HCT116 (cell line): ENCODE data around the gene RNF7. TPM values are rescaled to one million over a fixed set of nuclear protein-coding genes. Genes with fewer than 3 reads are reported as not detected.

ENCODE experiments used
- ATAC-seq: fragments of 200-7000 bp; cut with Tn5 transposase; 2 replicates; pipeline ENCODE4 v1.9.1; 2020; ENCODE audit warnings: mild to moderate bottlenecking, moderate library complexity
- BruUV-seq: library from RNA; stranded (reverse); fragments of 400-500 nt; replicated peaks from 2 replicates; lab custom pipeline; 2021; lab: Mats Ljungman, UMichigan
- CTCF ChIA-PET: fragments of 300-600 bp; sonication (Branson Sonifier 250); formaldehyde crosslinking; loops from one replicate; lab custom pipeline; 2021; ENCODE audit warnings: antibody characterized with exemption; lab: Charles Lee
- POLR2A ChIA-PET: fragments of 300-600, 350-600 bp; sonication (Branson Sonifier 250); formaldehyde crosslinking; loops from one replicate; lab custom pipeline; 2021; ENCODE audit warnings: antibody characterized with exemption; lab: Charles Lee
- RAD21 ChIA-PET, 2 experiments: fragments of 300-600 bp; sonication (Branson Sonifier 250); formaldehyde crosslinking; loops; one replicate each; lab custom pipeline; 2023; ENCODE audit warnings: low total read pairs in 2 of 2; ENCODE audit not compliant: uncharacterized antibody in 2 of 2, unreplicated experiment in 2 of 2, low non-redundant PET in 1 of 2; lab: Charles Lee
- DNase-seq: peaks from one replicate; pipeline ENCODE4 v3.0.0-alpha.2; 2010; ENCODE audit warnings: low read depth, low spot score
- H2AFZ ChIP-seq: fragments of 200-600 bp; shearing (Covaris generic), sonication (generic); 2 replicates; pipeline ENCODE4 v1.6.1; 2017; ENCODE audit warnings: low read depth, mixed run types, mixed read lengths, antibody characterized with exemption, low read length; ENCODE audit not compliant: poor library complexity, severe bottlenecking
- H3K27ac ChIP-seq: 2 replicates; pipeline ENCODE4 v1.5.1; 2012; ENCODE audit warnings: low read depth, low read length
- H3K27me3 ChIP-seq: fragments of 200-600 bp; sonication (generic); 2 replicates; pipeline ENCODE4 v1.6.1; 2016; ENCODE audit warnings: mixed run types, low read length, mixed read lengths; ENCODE audit not compliant: insufficient read depth
- H3K36me3 ChIP-seq, 2 experiments: fragments of 200-500 bp in 1 of 2; fragments of 200-600 bp in 1 of 2; sonication (Bioruptor generic) in 1 of 2; sonication (generic) in 1 of 2; 2 replicates each; pipeline versions ENCODE4 v1.5.1 to v1.6.1; 2014 to 2016; ENCODE audit warnings: low read length in 2 of 2, inconsistent platforms in 1 of 2, mixed read lengths in 1 of 2, mixed run types in 1 of 2; ENCODE audit not compliant: insufficient read depth in 2 of 2, control insufficient read depth in 1 of 2
- H3K4me1 ChIP-seq, 2 experiments: fragments of 200-600 bp in 1 of 2; sonication (generic) in 1 of 2; 2 replicates each; pipeline versions ENCODE4 v1.5.1 to v1.6.1; 2012 to 2017; ENCODE audit warnings: low read length in 2 of 2, inconsistent platforms in 1 of 2, mild to moderate bottlenecking in 1 of 2, mixed read lengths in 1 of 2, mixed run types in 1 of 2, moderate library complexity in 1 of 2; ENCODE audit not compliant: insufficient read depth in 2 of 2, control insufficient read depth in 1 of 2
- H3K4me2 ChIP-seq: fragments of 200-600 bp; sonication (generic); 2 replicates; pipeline ENCODE4 v1.6.1; 2017; ENCODE audit warnings: mixed run types, low read length, mixed read lengths
- H3K4me3 ChIP-seq, 2 experiments: fragments of 200-600 bp in 1 of 2; sonication (generic) in 1 of 2; replicated peaks in 1 of 2; 2 replicates each; pipeline ENCODE4 v1.5.1; 2011 to 2016; ENCODE audit warnings: low read length in 2 of 2, control low read depth in 1 of 2, low read depth in 1 of 2, mild to moderate bottlenecking in 1 of 2, mixed read lengths in 1 of 2, mixed run types in 1 of 2
- H3K79me2 ChIP-seq: fragments of 200-600 bp; sonication (generic); 2 replicates; pipeline ENCODE4 v1.6.1; 2017; ENCODE audit warnings: mild to moderate bottlenecking, mixed run types, low read length, moderate library complexity, mixed read lengths; ENCODE audit not compliant: insufficient read depth
- H3K9ac ChIP-seq: fragments of 200-600 bp; sonication (generic); 2 replicates; pipeline ENCODE4 v1.6.1; 2016; ENCODE audit warnings: low read length, mixed read lengths
- H3K9me2 ChIP-seq: fragments of 200-600 bp; sonication (generic), shearing (Covaris generic); 2 replicates; pipeline ENCODE4 v1.6.1; 2017; ENCODE audit warnings: mixed run types, mild to moderate bottlenecking, moderate library complexity; ENCODE audit not compliant: insufficient read depth
- H3K9me3 ChIP-seq, 2 experiments: fragments of 200-500 bp in 1 of 2; fragments of 200-600 bp in 1 of 2; sonication (Bioruptor generic) in 1 of 2; sonication (generic) in 1 of 2; 2 replicates each; pipeline ENCODE4 v1.6.1; 2014 to 2017; ENCODE audit warnings: low read length in 2 of 2, mixed read lengths in 2 of 2, inconsistent platforms in 1 of 2, low read depth in 1 of 2, mild to moderate bottlenecking in 1 of 2, mixed run types in 1 of 2, moderate library complexity in 1 of 2; ENCODE audit not compliant: control insufficient read depth in 1 of 2, insufficient read depth in 1 of 2
- H4K20me1 ChIP-seq: fragments of 200-600 bp; sonication (generic), shearing (Covaris generic); 2 replicates; pipeline ENCODE4 v1.6.1; 2017; ENCODE audit warnings: mixed run types, mild to moderate bottlenecking, moderate library complexity; ENCODE audit not compliant: insufficient read depth
- FOSL1 ChIP-seq: IDR thresholded peaks from 2 replicates; pipeline ENCODE4 v1.6.1; 2012; ENCODE audit warnings: low read depth
- SIN3A ChIP-seq: IDR thresholded peaks from 2 replicates; pipeline ENCODE4 v1.6.1; 2012; ENCODE audit warnings: low read depth
- TCF7L2 ChIP-seq: IDR thresholded peaks from 2 replicates; pipeline ENCODE4 v1.7.0; 2011; ENCODE audit warnings: borderline replicate concordance, inconsistent platforms; ENCODE audit not compliant: insufficient read depth, insufficient read length; ENCODE audit errors: extremely low read depth
- ZFX ChIP-seq: fragments of 450-650 bp; IDR thresholded peaks from 2 replicates; pipeline ENCODE4 v1.6.1; 2017
- ZNF274 ChIP-seq: fragments of 200-500 bp; sonication (Bioruptor generic); IDR thresholded peaks from 2 replicates; pipeline ENCODE4 v1.6.1; 2014; ENCODE audit warnings: mild to moderate bottlenecking, low read depth, low read length, inconsistent platforms
- intact Hi-C: fragments of 100-400 bp; cut with micrococcal nuclease; formaldehyde crosslinking; loops from 2 replicates; pipeline ENCODE4 v1.10.0; 2022
- total RNA-seq: library from RNA; stranded (reverse); gene quantifications from one replicate; pipeline ENCODE4 v1.2.1, GENCODE V29; 2021; ENCODE audit not compliant: unreplicated experiment
- TF ChIP-seq, protein P1 (sequence below), 3 experiments: fragments of 200-600 bp in 1 of 3; sonication (generic) in 1 of 3; IDR thresholded peaks in 2 of 3; conservative IDR thresholded peaks in 1 of 3; 2 replicates each; pipeline ENCODE4 v1.5.1; 2012 to 2017; ENCODE audit warnings: low read depth in 2 of 3, low read length in 2 of 3, antibody characterized with exemption in 1 of 3, borderline replicate concordance in 1 of 3, control low read depth in 1 of 3, mild to moderate bottlenecking in 1 of 3, mixed read lengths in 1 of 3, mixed run types in 1 of 3, moderate library complexity in 1 of 3; ENCODE audit not compliant: insufficient read depth in 1 of 3
- TF ChIP-seq, protein P2 (sequence below): IDR thresholded peaks from 2 replicates; pipeline ENCODE4 v1.6.1; 2012
- TF ChIP-seq, protein P3 (sequence below): IDR thresholded peaks from 2 replicates; pipeline ENCODE4 v1.6.1; 2012; ENCODE audit warnings: low read depth

RNF7 gene
- total RNA-seq, 1 experiment from 2014 or later = 82.3 TPM

DNA sequence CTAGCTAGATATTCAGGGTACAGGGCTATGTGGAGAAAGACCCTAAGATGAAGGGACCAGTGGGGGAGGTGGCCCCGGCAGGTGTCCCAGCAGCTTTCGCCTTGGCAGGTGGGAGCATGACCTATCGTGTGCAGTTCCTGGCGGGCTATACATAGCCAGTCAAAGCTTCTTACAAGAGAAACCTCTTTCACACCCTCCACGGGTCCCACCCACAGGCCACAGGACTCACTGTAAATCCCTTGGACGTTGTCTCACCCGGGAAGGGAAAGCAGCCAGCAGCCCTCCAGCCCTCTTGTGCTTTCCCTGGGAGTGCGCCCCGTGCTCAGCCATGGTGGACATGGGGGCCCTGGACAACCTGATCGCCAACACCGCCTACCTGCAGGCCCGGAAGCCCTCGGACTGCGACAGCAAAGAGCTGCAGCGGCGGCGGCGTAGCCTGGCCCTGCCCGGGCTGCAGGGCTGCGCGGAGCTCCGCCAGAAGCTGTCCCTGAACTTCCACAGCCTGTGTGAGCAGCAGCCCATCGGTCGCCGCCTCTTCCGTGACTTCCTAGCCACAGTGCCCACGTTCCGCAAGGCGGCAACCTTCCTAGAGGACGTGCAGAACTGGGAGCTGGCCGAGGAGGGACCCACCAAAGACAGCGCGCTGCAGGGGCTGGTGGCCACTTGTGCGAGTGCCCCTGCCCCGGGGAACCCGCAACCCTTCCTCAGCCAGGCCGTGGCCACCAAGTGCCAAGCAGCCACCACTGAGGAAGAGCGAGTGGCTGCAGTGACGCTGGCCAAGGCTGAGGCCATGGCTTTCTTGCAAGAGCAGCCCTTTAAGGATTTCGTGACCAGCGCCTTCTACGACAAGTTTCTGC is 40.1 kb downstream of the RNF7 start (continued):
- TF ChIP-seq, protein P1, sequence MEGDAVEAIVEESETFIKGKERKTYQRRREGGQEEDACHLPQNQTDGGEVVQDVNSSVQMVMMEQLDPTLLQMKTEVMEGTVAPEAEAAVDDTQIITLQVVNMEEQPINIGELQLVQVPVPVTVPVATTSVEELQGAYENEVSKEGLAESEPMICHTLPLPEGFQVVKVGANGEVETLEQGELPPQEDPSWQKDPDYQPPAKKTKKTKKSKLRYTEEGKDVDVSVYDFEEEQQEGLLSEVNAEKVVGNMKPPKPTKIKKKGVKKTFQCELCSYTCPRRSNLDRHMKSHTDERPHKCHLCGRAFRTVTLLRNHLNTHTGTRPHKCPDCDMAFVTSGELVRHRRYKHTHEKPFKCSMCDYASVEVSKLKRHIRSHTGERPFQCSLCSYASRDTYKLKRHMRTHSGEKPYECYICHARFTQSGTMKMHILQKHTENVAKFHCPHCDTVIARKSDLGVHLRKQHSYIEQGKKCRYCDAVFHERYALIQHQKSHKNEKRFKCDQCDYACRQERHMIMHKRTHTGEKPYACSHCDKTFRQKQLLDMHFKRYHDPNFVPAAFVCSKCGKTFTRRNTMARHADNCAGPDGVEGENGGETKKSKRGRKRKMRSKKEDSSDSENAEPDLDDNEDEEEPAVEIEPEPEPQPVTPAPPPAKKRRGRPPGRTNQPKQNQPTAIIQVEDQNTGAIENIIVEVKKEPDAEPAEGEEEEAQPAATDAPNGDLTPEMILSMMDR (IDR thresholded peaks at IDR 0.05 in 2 of 3, conservative IDR thresholded peaks at IDR 0.05 in 1 of 3; ENCODE audit: borderline replicate concordance in 1 of 3, insufficient read depth in 1 of 3, low read depth in 2 of 3, low read length in 2 of 3) = no peak
- TF ChIP-seq, protein P2, sequence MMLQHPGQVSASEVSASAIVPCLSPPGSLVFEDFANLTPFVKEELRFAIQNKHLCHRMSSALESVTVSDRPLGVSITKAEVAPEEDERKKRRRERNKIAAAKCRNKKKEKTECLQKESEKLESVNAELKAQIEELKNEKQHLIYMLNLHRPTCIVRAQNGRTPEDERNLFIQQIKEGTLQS = no peak
- TF ChIP-seq, protein P3, sequence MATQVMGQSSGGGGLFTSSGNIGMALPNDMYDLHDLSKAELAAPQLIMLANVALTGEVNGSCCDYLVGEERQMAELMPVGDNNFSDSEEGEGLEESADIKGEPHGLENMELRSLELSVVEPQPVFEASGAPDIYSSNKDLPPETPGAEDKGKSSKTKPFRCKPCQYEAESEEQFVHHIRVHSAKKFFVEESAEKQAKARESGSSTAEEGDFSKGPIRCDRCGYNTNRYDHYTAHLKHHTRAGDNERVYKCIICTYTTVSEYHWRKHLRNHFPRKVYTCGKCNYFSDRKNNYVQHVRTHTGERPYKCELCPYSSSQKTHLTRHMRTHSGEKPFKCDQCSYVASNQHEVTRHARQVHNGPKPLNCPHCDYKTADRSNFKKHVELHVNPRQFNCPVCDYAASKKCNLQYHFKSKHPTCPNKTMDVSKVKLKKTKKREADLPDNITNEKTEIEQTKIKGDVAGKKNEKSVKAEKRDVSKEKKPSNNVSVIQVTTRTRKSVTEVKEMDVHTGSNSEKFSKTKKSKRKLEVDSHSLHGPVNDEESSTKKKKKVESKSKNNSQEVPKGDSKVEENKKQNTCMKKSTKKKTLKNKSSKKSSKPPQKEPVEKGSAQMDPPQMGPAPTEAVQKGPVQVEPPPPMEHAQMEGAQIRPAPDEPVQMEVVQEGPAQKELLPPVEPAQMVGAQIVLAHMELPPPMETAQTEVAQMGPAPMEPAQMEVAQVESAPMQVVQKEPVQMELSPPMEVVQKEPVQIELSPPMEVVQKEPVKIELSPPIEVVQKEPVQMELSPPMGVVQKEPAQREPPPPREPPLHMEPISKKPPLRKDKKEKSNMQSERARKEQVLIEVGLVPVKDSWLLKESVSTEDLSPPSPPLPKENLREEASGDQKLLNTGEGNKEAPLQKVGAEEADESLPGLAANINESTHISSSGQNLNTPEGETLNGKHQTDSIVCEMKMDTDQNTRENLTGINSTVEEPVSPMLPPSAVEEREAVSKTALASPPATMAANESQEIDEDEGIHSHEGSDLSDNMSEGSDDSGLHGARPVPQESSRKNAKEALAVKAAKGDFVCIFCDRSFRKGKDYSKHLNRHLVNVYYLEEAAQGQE = no peak
- TF ChIP-seq FOSL1 = no peak

GRCh38 chr3:141779667-141780066 is 41.6 kb downstream of the RNF7 start:
- Histone ChIP-seq H3K9me2 (no peaks in the 10 kb centered on the region), H3K9ac (no peak overlapping the region), H3K27me3 (no peaks in the 10 kb centered on the region), H3K36me3 (no peaks in the 10 kb centered on the region), H3K9me3 (no peaks in the 10 kb centered on the region), H4K20me1 (no peaks in the 10 kb centered on the region), H3K4me3 (no peak overlapping the region), H3K4me1 (no peaks in the 10 kb centered on the region), H3K79me2 (no peaks in the 10 kb centered on the region), H2AFZ (no peak overlapping the region), H3K4me2 (no peak overlapping the region), H3K27ac (no peak overlapping the region)
- BruUV-seq = no TSS peak
- ChIA-PET CTCF (no interaction called here), POLR2A (no interaction called here), RAD21 (no interaction called here)
- ATAC-seq = no peak
- no peak for DNase-seq
- intact Hi-C loops = no loop called here
- TF ChIP-seq ZFX (no peak), SIN3A (no peak), TCF7L2 (no peak), FOSL1 (no peak), ZNF274 (no peak)
- TF ChIP-seq, protein P3 = no peak
- TF ChIP-seq, protein P1 (IDR thresholded peaks at IDR 0.05 in 2 of 3, conservative IDR thresholded peaks at IDR 0.05 in 1 of 3; ENCODE audit: borderline replicate concordance in 1 of 3, insufficient read depth in 1 of 3, low read depth in 2 of 3, low read length in 2 of 3) = no peak
- TF ChIP-seq, protein P2 = no peak
